ENCODE results near the gene ELMO1. TPM values are rescaled to one million over a fixed set of nuclear protein-coding genes. Genes with fewer than 3 reads are reported as not detected.

The ELMO1 gene
- total and polyA plus RNA-seq, 4 donors = 6.7 to 51.5 (median 14.8) TPM

GRCh38 chr7:36871863-36872262 is 576.8 kb downstream of the ELMO1 start:
- peaks cover 4 to 27% (median 21%) of the 10 kb centered on the region in 4 donors for H3K36me3 ChIP-seq (ENCODE audit: control insufficient read depth in 4 of 4, insufficient read depth in 3 of 4, low read depth in 1 of 4, low read length in 3 of 4)
- no peak overlapping the region for H3K9ac ChIP-seq (ENCODE audit: low read depth in 1 of 2, low read length in 2 of 2)
- H3K4me1 ChIP-seq (ENCODE audit: control insufficient read depth in 4 of 4, insufficient read depth in 4 of 4, low read length in 3 of 4) = no peaks in the 10 kb centered on the region
- H3K27ac ChIP-seq (ENCODE audit: low read depth in 1 of 2, low read length in 2 of 2) = no peak overlapping the region
- no peaks in the 10 kb centered on the region for H3K27me3 ChIP-seq (ENCODE audit: control insufficient read depth in 4 of 4, insufficient read depth in 4 of 4, low read length in 3 of 4)
- H3K4me3 ChIP-seq (ENCODE audit: low read depth in 1 of 3, low read length in 3 of 3) = no peak overlapping the region
- H3K9me3 ChIP-seq (ENCODE audit: control insufficient read depth in 4 of 4, low read length in 3 of 4) = no peaks in the 10 kb centered on the region
- no peak for TF ChIP-seq SP1 (IDR thresholded peaks at IDR 0.05)
- TF ChIP-seq REST (IDR thresholded peaks at IDR 0.05) = no peak
- TF ChIP-seq JUND (IDR thresholded peaks at IDR 0.05) = no peak
- no peak for TF ChIP-seq ATF3 (IDR thresholded peaks at IDR 0.05)
- TF ChIP-seq FOXA1 (IDR thresholded peaks at IDR 0.05) = no peak
- no peak for TF ChIP-seq HNF4G (IDR thresholded peaks at IDR 0.05)
- TF ChIP-seq ZBTB33 (IDR thresholded peaks at IDR 0.05) = no peak
- no peak for TF ChIP-seq MAX (IDR thresholded peaks at IDR 0.05)
- no peak for TF ChIP-seq YY1 (IDR thresholded peaks at IDR 0.05)
- DNase-seq (ENCODE audit: low spot score) = no peak

GRCh38 chr7:36871355-36871738 is 577.3 kb downstream of the ELMO1 start:
- Histone ChIP-seq H3K9ac (ENCODE audit: low read depth in 1 of 2, low read length in 2 of 2) (no peak overlapping the region), H3K36me3 (ENCODE audit: control insufficient read depth in 4 of 4, insufficient read depth in 3 of 4, low read depth in 1 of 4, low read length in 3 of 4) (peaks cover 4 to 22% (median 20%) of the 10 kb centered on the region in 4 donors), H3K27me3 (ENCODE audit: control insufficient read depth in 4 of 4, insufficient read depth in 4 of 4, low read length in 3 of 4) (no peaks in the 10 kb centered on the region), H3K4me1 (ENCODE audit: control insufficient read depth in 4 of 4, insufficient read depth in 4 of 4, low read length in 3 of 4) (no peaks in the 10 kb centered on the region), H3K4me3 (ENCODE audit: low read depth in 1 of 3, low read length in 3 of 3) (no peak overlapping the region), H3K9me3 (ENCODE audit: control insufficient read depth in 4 of 4, low read length in 3 of 4) (no peaks in the 10 kb centered on the region), H3K27ac (ENCODE audit: low read depth in 1 of 2, low read length in 2 of 2) (no peak overlapping the region)
- WGBS = 97% methylated on average over 1 of the region's 1 CpG
- no peak for DNase-seq (ENCODE audit: low spot score)
- no peak for TF ChIP-seq HNF4A (conservative IDR thresholded peaks at IDR 0.05)
- TF ChIP-seq RXRA (IDR thresholded peaks at IDR 0.05) = no peak
- no peak for TF ChIP-seq RAD21 (IDR thresholded peaks at IDR 0.05)
- TF ChIP-seq NR2F2 (IDR thresholded peaks at IDR 0.05) = no peak
- TF ChIP-seq SP1 (IDR thresholded peaks at IDR 0.05) = no peak
- TF ChIP-seq CTCF (IDR thresholded peaks at IDR 0.05; ENCODE audit: low read depth, low read length, missing input control) = no peak
- TF ChIP-seq YY1 (IDR thresholded peaks at IDR 0.05) = no peak
- TF ChIP-seq HNF4G (IDR thresholded peaks at IDR 0.05) = no peak
- TF ChIP-seq ZBTB33 (IDR thresholded peaks at IDR 0.05) = no peak
- TF ChIP-seq JUND (IDR thresholded peaks at IDR 0.05) = no peak
- TF ChIP-seq ATF3 (IDR thresholded peaks at IDR 0.05) = no peak
- TF ChIP-seq FOXA2 (IDR thresholded peaks at IDR 0.05) = no peak
- TF ChIP-seq MAX (IDR thresholded peaks at IDR 0.05) = no peak
- no peak for TF ChIP-seq GABPA (IDR thresholded peaks at IDR 0.05 in 1 of 2, conservative IDR thresholded peaks at IDR 0.05 in 1 of 2)
- TF ChIP-seq REST (IDR thresholded peaks at IDR 0.05) = no peak
- TF ChIP-seq TAF1 (conservative IDR thresholded peaks at IDR 0.05) = no peak

Measured in liver (tissue), 9 donors.